K562 (cell line): ENCODE results near the gene C16orf92. TPM values are rescaled to one million over a fixed set of nuclear protein-coding genes. Genes with fewer than 3 reads are reported as not detected.
A peak's percentile ranks its signal among the peaks of the same experiment; 100 is the strongest.

Experiments
- DNMT1 ChIP-seq: fragments of 450-650 bp; IDR thresholded peaks from 2 replicates; pipeline ENCODE4 v1.6.1; 2016; ENCODE audit warnings: antibody characterized with exemption, mild to moderate bottlenecking
- DPF2 ChIP-seq: fragments of 450-650 bp; IDR thresholded peaks from 2 replicates; pipeline ENCODE4 v1.6.1; 2016
- ELF2 ChIP-seq: fragments of 250-450 bp; sonication (Bioruptor Pico); IDR thresholded peaks from 2 replicates; pipeline ENCODE4 v1.5.0; 2021; ENCODE audit warnings: mild to moderate bottlenecking
- FOXJ2 ChIP-seq: fragments of 200-800 bp; sonication (Bioruptor generic); IDR thresholded peaks from 2 replicates; pipeline ENCODE4 v1.6.1; 2016; ENCODE audit warnings: missing genetic modification characterization, missing compliant biosample characterization
- FOXK2 ChIP-seq, 2 experiments: fragments of 450-650 bp; IDR thresholded peaks in 1 of 2; conservative IDR thresholded peaks in 1 of 2; 2 replicates each; pipeline ENCODE4 v1.6.1; 2016; ENCODE audit warnings: low read depth in 2 of 2, mild to moderate bottlenecking in 1 of 2
- GABPB2 ChIP-seq: fragments of 250-450 bp; sonication (Bioruptor Pico); conservative IDR thresholded peaks from 2 replicates; pipeline ENCODE4 v1.5.1; 2021; ENCODE audit warnings: mild to moderate bottlenecking
- HDAC2 ChIP-seq: fragments of 450-650 bp; IDR thresholded peaks from 2 replicates; pipeline ENCODE4 v1.6.1; 2016; ENCODE audit warnings: mild to moderate bottlenecking
- ILK ChIP-seq: fragments of 450-650 bp; IDR thresholded peaks from 2 replicates; pipeline ENCODE4 v1.6.1; 2016; ENCODE audit warnings: missing genetic modification characterization, low read depth, mild to moderate bottlenecking, missing compliant biosample characterization, moderate library complexity, borderline replicate concordance
- MAFK ChIP-seq: IDR thresholded peaks from 2 replicates; pipeline ENCODE4 v1.6.1; 2011; ENCODE audit warnings: low read length, improper control_type of control experiment
- PHB2 ChIP-seq: fragments of 450-650 bp; IDR thresholded peaks from 2 replicates; pipeline ENCODE4 v1.6.1; 2017; ENCODE audit warnings: low read depth
- PTRF ChIP-seq: fragments of 450-650 bp; IDR thresholded peaks from 2 replicates; pipeline ENCODE4 v1.6.1; 2016; ENCODE audit warnings: mild to moderate bottlenecking, missing genetic modification characterization, missing compliant biosample characterization
- PURB ChIP-seq: sonication (generic); formaldehyde crosslinking; IDR thresholded peaks from 2 replicates; pipeline ENCODE4 v1.9.0; 2021; ENCODE audit warnings: low read depth, mild to moderate bottlenecking, missing genetic modification reagents
- RNF2 ChIP-seq: sonication (generic); IDR thresholded peaks from 2 replicates; pipeline ENCODE4 v1.6.1; 2016
- ZNF121 ChIP-seq: sonication (generic); formaldehyde crosslinking; conservative IDR thresholded peaks from 2 replicates; pipeline ENCODE4 v1.8.0; 2022; ENCODE audit warnings: missing genetic modification reagents
- ZNF175 ChIP-seq: fragments of 200-800 bp; sonication (Bioruptor generic); IDR thresholded peaks from 2 replicates; pipeline ENCODE4 v1.6.1; 2016; ENCODE audit warnings: low read depth, mild to moderate bottlenecking, missing genetic modification characterization, missing compliant biosample characterization
- ZNF239 ChIP-seq: fragments of 250-450 bp; sonication (Bioruptor Pico); IDR thresholded peaks from 2 replicates; pipeline ENCODE4 v1.4.0; 2020; ENCODE audit warnings: mild to moderate bottlenecking
- ZNF408 ChIP-seq: fragments of 250-450 bp; sonication (Bioruptor Pico); IDR thresholded peaks from 2 replicates; pipeline ENCODE4 v1.4.0; 2020; ENCODE audit warnings: low read depth, mild to moderate bottlenecking, moderate library complexity
- ZNF431 ChIP-seq: sonication (generic); formaldehyde crosslinking; IDR thresholded peaks from 2 replicates; pipeline ENCODE4 v1.8.0; 2022; ENCODE audit warnings: mild to moderate bottlenecking, missing genetic modification reagents
- ZNF717 ChIP-seq: fragments of 250-450 bp; sonication (Bioruptor Pico); IDR thresholded peaks from 2 replicates; pipeline ENCODE4 v1.5.0; 2021
- polyA plus RNA-seq, 8 experiments: library from polyadenylated mRNA; depleted of rRNA in 4 of 8; stranded (reverse) in 5 of 8; unstranded in 3 of 8; fragments of >200 nt; fragmentation: Nextera tagmentation in 2 of 8; fragmentation: Illumina TruSeq in 1 of 8; extraction: Ambion mirVana in 2 of 8; extraction: Trizol in 1 of 8; gene quantifications; 2 replicates each; pipeline versions ENCODE4 v1.2.1 to v1.2.3, GENCODE V29; 2011 to 2014; ENCODE audit warnings: inconsistent platforms in 1 of 8, missing spikeins in 1 of 8
- total RNA-seq, 7 experiments: library from RNA; depleted of rRNA in 6 of 7; stranded (reverse); fragments of >200 nt in 6 of 7; fragmentation: Illumina TruSeq in 2 of 7; extraction: Trizol in 2 of 7; gene quantifications; 2 replicates each; pipeline versions ENCODE4 v1.2.1 to v1.2.3, GENCODE V29; 2011 to 2021; ENCODE audit warnings: low replicate concordance in 1 of 7
- TF ChIP-seq, protein P1 (sequence below): fragments of 200-800 bp; sonication (Bioruptor generic); IDR thresholded peaks from 2 replicates; pipeline ENCODE4 v1.6.1; 2017; ENCODE audit warnings: missing genetic modification characterization, missing compliant biosample characterization
- TF ChIP-seq, protein P2 (sequence below): fragments of 450-650 bp; IDR thresholded peaks from 2 replicates; pipeline ENCODE4 v1.6.1; 2017; ENCODE audit warnings: mild to moderate bottlenecking, moderate library complexity
- TF ChIP-seq, protein P3 (sequence below): fragments of 250-450 bp; sonication (Bioruptor Pico); IDR thresholded peaks from 2 replicates; pipeline ENCODE4 v1.4.0; 2020; ENCODE audit warnings: mild to moderate bottlenecking, moderate library complexity, borderline replicate concordance
- TF ChIP-seq, protein P4 (sequence below): sonication (generic); formaldehyde crosslinking; IDR thresholded peaks from 2 replicates; pipeline ENCODE4 v1.8.0; 2022; ENCODE audit warnings: mild to moderate bottlenecking, missing genetic modification reagents

C16orf92 gene
- total and polyA plus RNA-seq, 9 of the 15 experiments (the other 6 are each of a cell fraction or from before 2014, with no cell fraction given): not detected

DNA sequence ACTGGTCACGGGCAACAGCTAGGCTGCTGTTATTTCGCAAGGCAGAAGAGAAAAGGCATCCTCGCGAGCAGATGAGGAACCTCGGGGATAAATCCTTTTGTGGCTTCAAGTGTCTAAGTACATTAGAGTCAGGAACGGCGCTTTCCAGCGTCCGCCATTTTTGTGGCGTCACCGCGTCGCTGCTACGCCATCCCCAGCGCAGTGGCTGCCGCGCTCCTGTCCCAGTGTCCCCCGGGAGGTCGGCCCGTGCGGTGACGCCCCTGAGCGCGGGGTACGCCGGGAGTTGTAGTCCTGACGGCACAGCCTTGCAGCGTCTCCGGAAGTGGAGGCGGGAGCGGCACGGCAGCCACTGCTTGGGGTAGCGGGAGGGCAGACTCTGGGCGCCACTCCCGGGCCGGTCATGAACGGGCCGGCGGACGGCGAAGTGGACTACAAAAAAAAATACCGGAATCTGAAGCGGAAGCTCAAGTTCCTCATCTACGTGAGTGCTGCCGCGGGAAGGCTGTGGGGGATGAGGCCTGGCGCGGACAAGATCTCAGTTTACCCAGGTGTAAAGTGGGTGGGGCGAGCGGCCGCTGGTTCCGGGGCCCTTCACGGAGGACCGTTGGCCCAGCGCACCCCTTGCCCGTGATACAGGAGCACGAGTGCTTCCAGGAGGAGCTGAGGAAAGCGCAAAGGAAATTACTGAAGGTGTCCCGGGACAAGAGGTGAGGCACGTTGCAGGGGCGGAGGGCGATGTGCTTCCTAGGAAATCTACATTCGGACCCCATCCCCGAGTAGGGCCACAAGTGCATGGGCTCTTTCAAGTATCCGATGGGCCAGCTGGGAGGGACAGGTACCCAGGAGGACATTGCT, 26.9 kb upstream of the C16orf92 start, which contains the start of gene INO80E (continued):
- no peak for TF ChIP-seq PTRF
- TF ChIP-seq ZNF431 (CRISPR knock-in tag): no peak
- TF ChIP-seq ZNF121 (CRISPR knock-in tag): no peak
- TF ChIP-seq PHB2: no peak
- peak; percentile 69; the same call in 1 of the 2 replicates for TF ChIP-seq FOXJ2
- no peak for TF ChIP-seq HDAC2
- no peak for TF ChIP-seq ZNF408
- TF ChIP-seq ELF2 (CRISPR knock-in tag): peak; percentile 77
- 0 out of 2 replicates have a peak, but pooled peaks have one; percentile 19 for TF ChIP-seq MAFK
- TF ChIP-seq ZNF717: no peak
- 0 out of 2 replicates have a peak, but pooled peaks have one; percentile 26 for TF ChIP-seq RNF2
- peak; percentile 58 to 80; a peak in 3 of 4 replicates for TF ChIP-seq FOXK2 (conservative IDR thresholded peaks at IDR 0.05 in 1 of 2, IDR thresholded peaks at IDR 0.05 in 1 of 2; ENCODE audit: low read depth in 2 of 2)
- TF ChIP-seq GABPB2 (CRISPR knock-in tag): no peak
- TF ChIP-seq ILK (tag): no peak
- TF ChIP-seq DNMT1: no peak
- TF ChIP-seq ZNF239 (CRISPR knock-in tag): no peak
- TF ChIP-seq, protein P1, sequence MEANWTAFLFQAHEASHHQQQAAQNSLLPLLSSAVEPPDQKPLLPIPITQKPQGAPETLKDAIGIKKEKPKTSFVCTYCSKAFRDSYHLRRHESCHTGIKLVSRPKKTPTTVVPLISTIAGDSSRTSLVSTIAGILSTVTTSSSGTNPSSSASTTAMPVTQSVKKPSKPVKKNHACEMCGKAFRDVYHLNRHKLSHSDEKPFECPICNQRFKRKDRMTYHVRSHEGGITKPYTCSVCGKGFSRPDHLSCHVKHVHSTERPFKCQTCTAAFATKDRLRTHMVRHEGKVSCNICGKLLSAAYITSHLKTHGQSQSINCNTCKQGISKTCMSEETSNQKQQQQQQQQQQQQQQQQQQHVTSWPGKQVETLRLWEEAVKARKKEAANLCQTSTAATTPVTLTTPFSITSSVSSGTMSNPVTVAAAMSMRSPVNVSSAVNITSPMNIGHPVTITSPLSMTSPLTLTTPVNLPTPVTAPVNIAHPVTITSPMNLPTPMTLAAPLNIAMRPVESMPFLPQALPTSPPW (CRISPR knock-in tag): peak; percentile 56
- TF ChIP-seq ZNF175 (CRISPR knock-in tag): peak; percentile 63; the same call in 1 of the 2 replicates
- no peak for TF ChIP-seq PURB (CRISPR knock-in tag)
- TF ChIP-seq, protein P2, sequence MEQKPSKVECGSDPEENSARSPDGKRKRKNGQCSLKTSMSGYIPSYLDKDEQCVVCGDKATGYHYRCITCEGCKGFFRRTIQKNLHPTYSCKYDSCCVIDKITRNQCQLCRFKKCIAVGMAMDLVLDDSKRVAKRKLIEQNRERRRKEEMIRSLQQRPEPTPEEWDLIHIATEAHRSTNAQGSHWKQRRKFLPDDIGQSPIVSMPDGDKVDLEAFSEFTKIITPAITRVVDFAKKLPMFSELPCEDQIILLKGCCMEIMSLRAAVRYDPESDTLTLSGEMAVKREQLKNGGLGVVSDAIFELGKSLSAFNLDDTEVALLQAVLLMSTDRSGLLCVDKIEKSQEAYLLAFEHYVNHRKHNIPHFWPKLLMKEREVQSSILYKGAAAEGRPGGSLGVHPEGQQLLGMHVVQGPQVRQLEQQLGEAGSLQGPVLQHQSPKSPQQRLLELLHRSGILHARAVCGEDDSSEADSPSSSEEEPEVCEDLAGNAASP: no peak
- TF ChIP-seq, protein P3, sequence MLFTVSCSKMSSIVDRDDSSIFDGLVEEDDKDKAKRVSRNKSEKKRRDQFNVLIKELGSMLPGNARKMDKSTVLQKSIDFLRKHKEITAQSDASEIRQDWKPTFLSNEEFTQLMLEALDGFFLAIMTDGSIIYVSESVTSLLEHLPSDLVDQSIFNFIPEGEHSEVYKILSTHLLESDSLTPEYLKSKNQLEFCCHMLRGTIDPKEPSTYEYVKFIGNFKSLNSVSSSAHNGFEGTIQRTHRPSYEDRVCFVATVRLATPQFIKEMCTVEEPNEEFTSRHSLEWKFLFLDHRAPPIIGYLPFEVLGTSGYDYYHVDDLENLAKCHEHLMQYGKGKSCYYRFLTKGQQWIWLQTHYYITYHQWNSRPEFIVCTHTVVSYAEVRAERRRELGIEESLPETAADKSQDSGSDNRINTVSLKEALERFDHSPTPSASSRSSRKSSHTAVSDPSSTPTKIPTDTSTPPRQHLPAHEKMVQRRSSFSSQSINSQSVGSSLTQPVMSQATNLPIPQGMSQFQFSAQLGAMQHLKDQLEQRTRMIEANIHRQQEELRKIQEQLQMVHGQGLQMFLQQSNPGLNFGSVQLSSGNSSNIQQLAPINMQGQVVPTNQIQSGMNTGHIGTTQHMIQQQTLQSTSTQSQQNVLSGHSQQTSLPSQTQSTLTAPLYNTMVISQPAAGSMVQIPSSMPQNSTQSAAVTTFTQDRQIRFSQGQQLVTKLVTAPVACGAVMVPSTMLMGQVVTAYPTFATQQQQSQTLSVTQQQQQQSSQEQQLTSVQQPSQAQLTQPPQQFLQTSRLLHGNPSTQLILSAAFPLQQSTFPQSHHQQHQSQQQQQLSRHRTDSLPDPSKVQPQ (CRISPR knock-in tag): no peak
- 0 out of 2 replicates have a peak, but pooled peaks have one; percentile 6 for TF ChIP-seq DPF2
- TF ChIP-seq, protein P4, sequence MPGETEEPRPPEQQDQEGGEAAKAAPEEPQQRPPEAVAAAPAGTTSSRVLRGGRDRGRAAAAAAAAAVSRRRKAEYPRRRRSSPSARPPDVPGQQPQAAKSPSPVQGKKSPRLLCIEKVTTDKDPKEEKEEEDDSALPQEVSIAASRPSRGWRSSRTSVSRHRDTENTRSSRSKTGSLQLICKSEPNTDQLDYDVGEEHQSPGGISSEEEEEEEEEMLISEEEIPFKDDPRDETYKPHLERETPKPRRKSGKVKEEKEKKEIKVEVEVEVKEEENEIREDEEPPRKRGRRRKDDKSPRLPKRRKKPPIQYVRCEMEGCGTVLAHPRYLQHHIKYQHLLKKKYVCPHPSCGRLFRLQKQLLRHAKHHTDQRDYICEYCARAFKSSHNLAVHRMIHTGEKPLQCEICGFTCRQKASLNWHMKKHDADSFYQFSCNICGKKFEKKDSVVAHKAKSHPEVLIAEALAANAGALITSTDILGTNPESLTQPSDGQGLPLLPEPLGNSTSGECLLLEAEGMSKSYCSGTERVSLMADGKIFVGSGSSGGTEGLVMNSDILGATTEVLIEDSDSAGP (CRISPR knock-in tag): no peak
